ENCODE measurements around the gene SYNRG.

SYNRG gene

GRCh38 chr17:37567137-37567536 lies 42.1 kb downstream of the SYNRG start:
- no peaks in the 10 kb centered on the region for H3K9me3 ChIP-seq (ENCODE audit: control insufficient read depth, low read length)
- H3K36me3 ChIP-seq (ENCODE audit: control insufficient read depth, insufficient read depth, low read length) = peaks cover 67% of the 10 kb centered on the region
- H3K27ac ChIP-seq (ENCODE audit: low read depth, low read length, severe bottlenecking) = no peak overlapping the region
- WGBS, 2 experiments (ENCODE audit: insufficient coverage in 2 of 2) = 71 to 100% methylated on average over 1 of the region's 2 CpGs
- no peaks in the 10 kb centered on the region for H3K4me1 ChIP-seq (ENCODE audit: control insufficient read depth, insufficient read depth, low read length, poor library complexity, severe bottlenecking)
- no peak overlapping the region for H3K4me3 ChIP-seq (ENCODE audit: extremely low read depth, insufficient read depth, low read length, poor library complexity, severe bottlenecking)

GRCh38 chr17:37564252-37564651 lies 45.0 kb downstream of the SYNRG start:
- WGBS, 2 experiments (ENCODE audit: insufficient coverage in 2 of 2) = 93% methylated on average over 3 of the region's 3 CpGs
- Histone ChIP-seq H3K4me1 (ENCODE audit: control insufficient read depth, insufficient read depth, low read length, poor library complexity, severe bottlenecking) (no peaks in the 10 kb centered on the region), H3K36me3 (ENCODE audit: control insufficient read depth, insufficient read depth, low read length) (peaks cover 77% of the 10 kb centered on the region), H3K9me3 (ENCODE audit: control insufficient read depth, low read length) (no peaks in the 10 kb centered on the region), H3K4me3 (ENCODE audit: extremely low read depth, insufficient read depth, low read length, poor library complexity, severe bottlenecking) (no peak overlapping the region), H3K27ac (ENCODE audit: low read depth, low read length, severe bottlenecking) (no peak overlapping the region)

- WGBS, 2 experiments (ENCODE audit: insufficient coverage in 2 of 2) = no CpG with 5 or more reads among the region's 5 CpGs
- H3K4me1 ChIP-seq (ENCODE audit: control insufficient read depth, insufficient read depth, low read length, poor library complexity, severe bottlenecking) = no peaks in the 10 kb centered on the region
- no peak overlapping the region for H3K4me3 ChIP-seq (ENCODE audit: extremely low read depth, insufficient read depth, low read length, poor library complexity, severe bottlenecking)
- H3K9me3 ChIP-seq (ENCODE audit: control insufficient read depth, low read length) = no peaks in the 10 kb centered on the region
- H3K27ac ChIP-seq (ENCODE audit: low read depth, low read length, severe bottlenecking) = no peak overlapping the region
- H3K36me3 ChIP-seq (ENCODE audit: control insufficient read depth, insufficient read depth, low read length) = peaks cover 75% of the 10 kb centered on the region
Observed at GRCh38 chr17:37562016-37562745, 47.0 kb downstream of the SYNRG start.

GRCh38 chr17:37558299-37558698 lies 50.9 kb downstream of the SYNRG start:
- H3K9me3 ChIP-seq (ENCODE audit: control insufficient read depth, low read length) = no peaks in the 10 kb centered on the region
- no CpG with 5 or more reads among the region's 2 CpGs for WGBS, 2 experiments (ENCODE audit: insufficient coverage in 2 of 2)
- H3K36me3 ChIP-seq (ENCODE audit: control insufficient read depth, insufficient read depth, low read length) = peaks cover 70% of the 10 kb centered on the region
- no peak overlapping the region for H3K27ac ChIP-seq (ENCODE audit: low read depth, low read length, severe bottlenecking)
- H3K4me3 ChIP-seq (ENCODE audit: extremely low read depth, insufficient read depth, low read length, poor library complexity, severe bottlenecking) = no peak overlapping the region
- H3K4me1 ChIP-seq (ENCODE audit: control insufficient read depth, insufficient read depth, low read length, poor library complexity, severe bottlenecking) = no peaks in the 10 kb centered on the region

GRCh38 chr17:37557482-37557881 lies 51.7 kb downstream of the SYNRG start:
- WGBS, 2 experiments (ENCODE audit: insufficient coverage in 2 of 2) = 80 to 94% methylated on average over 1 to 2 of the region's 2 CpGs

GRCh38 chr17:37555386-37555785 lies 53.8 kb downstream of the SYNRG start:
- H3K36me3 ChIP-seq (ENCODE audit: control insufficient read depth, insufficient read depth, low read length) = peaks cover 65% of the 10 kb centered on the region

More at GRCh38 chr17:37557482-37557881, 51.7 kb downstream of the SYNRG start:
- Histone ChIP-seq H3K4me1 (ENCODE audit: control insufficient read depth, insufficient read depth, low read length, poor library complexity, severe bottlenecking) (no peaks in the 10 kb centered on the region), H3K9me3 (ENCODE audit: control insufficient read depth, low read length) (no peaks in the 10 kb centered on the region), H3K36me3 (ENCODE audit: control insufficient read depth, insufficient read depth, low read length) (peaks cover 78% of the 10 kb centered on the region), H3K27ac (ENCODE audit: low read depth, low read length, severe bottlenecking) (no peak overlapping the region), H3K4me3 (ENCODE audit: extremely low read depth, insufficient read depth, low read length, poor library complexity, severe bottlenecking) (no peak overlapping the region)

GRCh38 chr17:37553401-37553966 lies 55.7 kb downstream of the SYNRG start:
- Histone ChIP-seq H3K36me3 (ENCODE audit: control insufficient read depth, insufficient read depth, low read length) (peaks cover 56% of the 10 kb centered on the region), H3K4me3 (ENCODE audit: extremely low read depth, insufficient read depth, low read length, poor library complexity, severe bottlenecking) (no peak overlapping the region), H3K9me3 (ENCODE audit: control insufficient read depth, low read length) (no peaks in the 10 kb centered on the region), H3K27ac (ENCODE audit: low read depth, low read length, severe bottlenecking) (no peak overlapping the region), H3K4me1 (ENCODE audit: control insufficient read depth, insufficient read depth, low read length, poor library complexity, severe bottlenecking) (no peaks in the 10 kb centered on the region)
- 90 to 98% methylated on average over 5 to 6 of the region's 6 CpGs for WGBS, 2 experiments (ENCODE audit: insufficient coverage in 2 of 2)

More at GRCh38 chr17:37555386-37555785, 53.8 kb downstream of the SYNRG start:
- no peaks in the 10 kb centered on the region for H3K4me1 ChIP-seq (ENCODE audit: control insufficient read depth, insufficient read depth, low read length, poor library complexity, severe bottlenecking)
- H3K4me3 ChIP-seq (ENCODE audit: extremely low read depth, insufficient read depth, low read length, poor library complexity, severe bottlenecking) = no peak overlapping the region
- no peaks in the 10 kb centered on the region for H3K9me3 ChIP-seq (ENCODE audit: control insufficient read depth, low read length)
- WGBS, 2 experiments (ENCODE audit: insufficient coverage in 2 of 2) = no CpG with 5 or more reads among the region's 3 CpGs
- H3K27ac ChIP-seq (ENCODE audit: low read depth, low read length, severe bottlenecking) = no peak overlapping the region

GRCh38 chr17:37551788-37552187 lies 57.4 kb downstream of the SYNRG start:
- no peaks in the 10 kb centered on the region for H3K9me3 ChIP-seq (ENCODE audit: control insufficient read depth, low read length)
- H3K4me3 ChIP-seq (ENCODE audit: extremely low read depth, insufficient read depth, low read length, poor library complexity, severe bottlenecking) = no peak overlapping the region
- H3K4me1 ChIP-seq (ENCODE audit: control insufficient read depth, insufficient read depth, low read length, poor library complexity, severe bottlenecking) = no peaks in the 10 kb centered on the region
- H3K27ac ChIP-seq (ENCODE audit: low read depth, low read length, severe bottlenecking) = no peak overlapping the region
- peaks cover 42% of the 10 kb centered on the region for H3K36me3 ChIP-seq (ENCODE audit: control insufficient read depth, insufficient read depth, low read length)
- WGBS, 2 experiments (ENCODE audit: insufficient coverage in 2 of 2) = 90 to 93% methylated on average over 2 of the region's 3 CpGs

GRCh38 chr17:37547986-37548385 lies 61.2 kb downstream of the SYNRG start:
- H3K4me3 ChIP-seq (ENCODE audit: extremely low read depth, insufficient read depth, low read length, poor library complexity, severe bottlenecking) = no peak overlapping the region
- no peaks in the 10 kb centered on the region for H3K4me1 ChIP-seq (ENCODE audit: control insufficient read depth, insufficient read depth, low read length, poor library complexity, severe bottlenecking)
- no CpG with 5 or more reads among the region's 1 CpG for WGBS, 2 experiments (ENCODE audit: insufficient coverage in 2 of 2)
- no peaks in the 10 kb centered on the region for H3K9me3 ChIP-seq (ENCODE audit: control insufficient read depth, low read length)
- H3K27ac ChIP-seq (ENCODE audit: low read depth, low read length, severe bottlenecking) = no peak overlapping the region
- H3K36me3 ChIP-seq (ENCODE audit: control insufficient read depth, insufficient read depth, low read length) = peaks cover 30% of the 10 kb centered on the region

- H3K4me1 ChIP-seq (ENCODE audit: control insufficient read depth, insufficient read depth, low read length, poor library complexity, severe bottlenecking) = peaks cover 8% of the 10 kb centered on the region
- no peak overlapping the region for H3K4me3 ChIP-seq (ENCODE audit: extremely low read depth, insufficient read depth, low read length, poor library complexity, severe bottlenecking)
- 91 to 93% methylated on average over 2 to 3 of the region's 3 CpGs for WGBS, 2 experiments (ENCODE audit: insufficient coverage in 2 of 2)
- H3K27ac ChIP-seq (ENCODE audit: low read depth, low read length, severe bottlenecking) = no peak overlapping the region
- H3K36me3 ChIP-seq (ENCODE audit: control insufficient read depth, insufficient read depth, low read length) = peaks cover 35% of the 10 kb centered on the region
- H3K9me3 ChIP-seq (ENCODE audit: control insufficient read depth, low read length) = no peaks in the 10 kb centered on the region
Observed at GRCh38 chr17:37546302-37546701, 62.9 kb downstream of the SYNRG start.

GRCh38 chr17:37545486-37545885 lies 63.7 kb downstream of the SYNRG start:
- no peak overlapping the region for H3K27ac ChIP-seq (ENCODE audit: low read depth, low read length, severe bottlenecking)
- WGBS, 2 experiments (ENCODE audit: insufficient coverage in 2 of 2) = no CpG with 5 or more reads among the region's 2 CpGs
- no peak overlapping the region for H3K4me3 ChIP-seq (ENCODE audit: extremely low read depth, insufficient read depth, low read length, poor library complexity, severe bottlenecking)
- H3K9me3 ChIP-seq (ENCODE audit: control insufficient read depth, low read length) = no peaks in the 10 kb centered on the region
- peaks cover 8% of the 10 kb centered on the region for H3K4me1 ChIP-seq (ENCODE audit: control insufficient read depth, insufficient read depth, low read length, poor library complexity, severe bottlenecking)
- peaks cover 40% of the 10 kb centered on the region for H3K36me3 ChIP-seq (ENCODE audit: control insufficient read depth, insufficient read depth, low read length)
